GF-D8 (cell line): Measurements from ENCODE around the gene RWDD2A.
"Not testable (repeated sequence)": the region's sequence is repeated elsewhere in the genome, so short reads cannot be mapped to it uniquely, and the experiment has no call there.

Experiments
- DNase-seq: peaks from one replicate; lab custom pipeline; 2025; lab: John Stamatoyannopoulos, UW

The RWDD2A gene

DNA sequence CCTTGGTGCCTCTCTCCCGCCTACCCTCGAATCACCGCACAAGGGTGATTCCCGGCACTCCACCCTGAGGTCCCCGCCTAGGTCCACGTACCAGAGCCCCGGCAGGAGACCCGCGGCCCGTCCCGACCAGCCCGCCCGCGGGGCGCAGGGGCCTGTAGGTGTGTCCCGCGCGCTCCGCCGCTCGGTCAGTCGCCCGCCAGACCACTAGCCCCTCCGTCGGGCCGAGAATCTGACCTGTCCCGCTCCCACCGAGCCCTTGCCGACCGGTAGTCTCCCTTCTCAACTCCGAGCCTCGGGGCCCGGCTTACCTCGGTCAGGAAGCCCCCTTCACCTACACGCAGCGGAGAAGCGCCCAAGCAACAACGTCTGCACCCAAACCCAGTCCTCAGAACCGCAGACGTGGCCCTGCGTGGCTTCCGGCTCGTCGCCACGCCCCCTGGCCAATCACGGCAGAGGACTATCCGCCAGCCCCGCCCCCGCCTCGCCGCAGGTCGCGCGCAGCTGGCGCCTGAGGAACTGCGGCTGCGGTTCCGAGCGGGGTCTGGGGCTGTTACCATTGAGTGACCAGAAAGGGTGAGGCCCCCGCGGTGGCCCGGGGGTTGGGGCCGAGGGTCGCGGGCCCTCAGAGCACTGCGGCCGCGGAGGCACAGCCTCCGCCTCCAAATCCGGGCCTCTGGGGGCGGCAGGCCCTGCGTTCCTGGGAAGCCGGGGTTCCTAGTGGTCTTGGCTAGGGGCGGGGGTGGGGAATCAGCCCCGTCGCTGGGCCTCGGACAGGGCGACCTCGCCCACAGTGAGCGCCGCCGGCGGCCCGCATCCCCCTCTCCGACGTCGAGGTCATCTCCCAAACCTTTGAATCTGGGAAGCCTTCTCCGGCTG, at the start of gene RWDD2A, which contains the start of gene PGM3:
RWDD2A (plus strand) TSS at position 487 of the 876 bp plus-strand sequence. CDS start 1,095 bp downstream, outside the sequence.
PGM3 (minus strand) TSS at position 395 of the 876 bp plus-strand sequence. CDS start 2,253 bp downstream, outside the sequence.
- DNase-seq: peak; percentile 57

DNA sequence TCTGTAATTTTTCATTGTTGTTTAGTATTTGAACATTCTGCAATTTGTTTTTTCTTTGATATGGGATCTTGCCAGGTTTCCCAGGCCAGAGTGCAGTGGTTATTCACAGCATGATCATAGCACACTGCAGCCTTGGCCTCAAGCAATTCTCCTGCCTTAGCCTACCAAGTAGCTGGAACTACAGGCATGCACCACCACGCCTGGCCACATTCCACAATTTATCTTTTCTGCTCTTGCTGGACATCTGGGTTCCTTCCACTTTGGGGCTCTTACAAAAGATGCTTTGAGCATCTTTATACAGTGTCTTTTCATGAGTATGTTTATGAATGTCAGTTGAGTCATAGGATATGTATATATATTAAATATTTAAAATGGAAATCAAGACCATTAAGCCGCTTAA, 42.0 kb upstream of the RWDD2A start:
- no peak for DNase-seq

DNA sequence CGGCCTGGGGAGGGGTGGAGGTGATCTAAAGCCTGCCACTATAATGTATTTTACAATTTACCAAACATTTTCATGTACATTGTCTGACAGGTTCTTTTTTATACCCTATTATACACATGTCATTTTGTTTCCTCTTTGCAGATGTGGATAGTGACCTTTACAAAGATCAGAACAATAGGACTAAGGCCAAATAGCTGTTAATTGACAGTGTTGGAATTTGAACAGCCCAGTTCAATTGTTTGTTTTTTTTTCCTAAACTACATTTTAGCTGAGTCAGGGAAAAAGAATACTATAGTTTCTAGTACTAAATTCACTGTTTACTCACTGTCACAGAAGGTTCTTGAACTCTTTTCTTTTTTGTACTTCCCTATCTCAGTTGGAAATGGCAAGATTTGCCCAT, 40.2 kb upstream of the RWDD2A start:
- no peak for DNase-seq

DNA sequence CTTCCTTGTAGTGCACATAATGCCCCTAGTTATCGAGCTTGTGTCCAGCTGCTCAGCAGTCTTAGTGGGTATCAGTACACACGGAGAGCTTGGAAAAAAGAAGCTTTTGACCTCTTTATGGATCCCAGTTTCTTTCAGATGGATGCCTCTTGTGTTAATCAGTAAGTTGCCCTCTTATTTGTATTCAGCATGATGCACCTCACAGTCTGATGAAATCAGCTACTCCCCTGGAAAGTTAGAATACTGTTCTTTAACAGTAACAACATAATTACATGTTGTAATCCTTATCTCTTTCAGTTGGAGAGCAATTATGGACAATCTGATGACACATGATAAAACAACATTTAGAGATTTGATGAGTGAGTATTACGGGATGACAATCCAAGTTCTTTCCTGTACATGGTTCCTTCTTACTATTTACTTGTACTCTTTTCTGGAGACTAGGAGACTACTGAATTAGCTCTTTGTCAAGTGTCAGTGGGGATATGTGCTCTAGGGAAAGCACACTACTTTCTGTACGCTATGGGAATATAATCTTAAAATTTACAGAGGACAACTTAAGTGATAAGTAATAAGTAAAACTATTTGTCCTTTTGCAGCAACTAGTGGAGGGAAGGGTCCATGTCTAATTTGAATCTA, 39.2 kb upstream of the RWDD2A start:
- DNase-seq: no peak

DNA sequence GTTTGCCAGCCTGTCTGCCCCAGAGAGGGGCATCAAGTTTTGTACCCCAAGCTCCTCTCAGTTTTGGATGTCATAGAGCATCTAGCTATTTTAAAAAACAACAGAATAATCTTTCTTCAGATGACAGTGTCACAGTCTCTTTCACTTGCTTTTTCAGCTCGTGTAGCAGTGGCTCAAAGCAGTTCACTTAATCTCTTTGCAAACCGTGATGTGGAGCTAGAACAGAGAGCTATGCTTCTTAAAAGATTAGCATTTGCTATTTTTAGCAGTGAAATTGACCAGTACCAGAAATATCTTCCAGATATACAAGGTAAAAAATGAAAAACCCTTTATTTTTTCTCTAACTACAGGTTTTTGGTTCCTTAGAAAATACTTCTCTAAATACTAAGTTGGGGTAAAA, 37.4 kb upstream of the RWDD2A start:
- DNase-seq: no peak

DNA sequence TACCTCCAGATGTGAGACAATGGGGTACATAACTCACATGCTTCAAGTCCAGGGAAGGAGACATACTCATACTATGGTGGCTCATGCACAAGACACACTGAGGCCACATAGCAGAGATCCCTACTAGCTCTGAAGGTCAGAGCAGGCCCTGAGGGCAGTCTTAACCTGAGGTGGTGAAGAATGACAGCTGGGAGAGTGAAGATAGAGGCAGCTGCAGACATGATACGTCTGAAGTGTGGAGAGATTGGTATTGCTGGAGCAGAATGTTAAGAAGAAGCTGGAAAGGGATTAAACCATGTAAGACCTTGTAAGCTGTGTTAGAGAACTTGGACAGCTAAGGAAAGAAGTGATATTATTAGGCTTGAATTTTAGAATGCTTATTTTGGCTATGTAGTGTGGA, 33.0 kb upstream of the RWDD2A start:
- DNase-seq: no peak

DNA sequence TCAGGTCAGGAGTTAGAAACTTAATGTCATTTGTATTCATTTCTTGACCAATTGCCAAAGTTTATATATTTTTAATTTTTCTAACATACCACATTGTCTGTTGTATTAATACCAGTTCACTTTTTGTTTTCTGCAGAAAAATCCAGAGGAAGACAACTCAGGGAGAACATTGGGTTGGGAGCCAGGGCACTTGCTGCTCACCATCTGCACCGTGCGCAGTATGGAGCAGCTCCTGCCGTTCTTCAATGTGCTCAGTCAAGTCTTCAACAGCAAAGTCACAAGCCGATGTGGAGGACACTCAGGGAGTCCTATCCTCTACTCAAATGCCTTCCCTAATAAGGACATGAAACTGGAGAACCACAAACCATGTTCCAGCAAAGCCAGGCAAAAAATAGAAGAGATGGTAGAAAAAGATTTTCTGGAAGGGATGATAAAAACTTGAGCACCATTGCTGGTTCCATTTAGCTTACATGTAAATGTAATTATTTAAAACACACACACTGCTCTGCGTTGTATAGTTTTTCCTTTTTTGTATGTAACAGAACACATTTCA, 25.4 kb upstream of the RWDD2A start:
- no peak for DNase-seq

DNA sequence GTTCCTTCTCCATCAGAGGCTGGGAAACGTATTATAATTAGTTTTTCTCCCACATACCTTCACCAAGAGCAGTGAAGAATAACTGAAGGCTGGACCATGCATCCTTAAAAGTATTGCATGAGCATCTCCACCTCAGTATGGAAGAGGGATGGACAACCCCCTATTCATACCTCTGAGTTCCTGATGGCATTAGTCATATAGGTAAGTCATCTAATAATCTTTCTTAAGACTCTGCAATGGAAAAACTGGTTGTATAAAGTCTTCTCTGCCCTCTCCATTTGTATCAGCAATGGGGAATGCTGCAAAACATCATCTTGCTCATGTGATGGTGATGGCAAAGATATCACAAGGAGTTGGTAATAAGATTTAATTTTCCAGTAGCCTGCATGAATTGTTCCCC, 24.6 kb upstream of the RWDD2A start:
- no peak for DNase-seq

DNA sequence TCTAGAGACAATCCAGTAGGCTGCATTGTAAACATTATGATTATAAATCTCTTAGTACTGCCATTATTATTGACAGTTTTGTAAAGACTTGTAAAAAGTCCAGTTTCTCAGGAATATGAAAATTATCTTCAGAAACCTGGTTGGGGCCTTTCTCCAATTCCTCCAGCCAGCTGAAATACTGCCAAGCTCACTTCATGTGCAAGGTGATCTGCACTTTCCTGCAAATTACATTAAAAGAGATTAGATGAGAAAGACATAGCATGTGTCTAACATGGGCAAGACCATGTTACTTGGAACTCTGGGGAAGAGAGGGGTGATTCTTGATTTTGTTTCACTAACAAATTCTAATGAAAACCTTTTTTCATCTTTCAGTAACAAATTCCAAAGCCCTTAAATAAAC, 24.1 kb upstream of the RWDD2A start:
- no peak for DNase-seq

DNA sequence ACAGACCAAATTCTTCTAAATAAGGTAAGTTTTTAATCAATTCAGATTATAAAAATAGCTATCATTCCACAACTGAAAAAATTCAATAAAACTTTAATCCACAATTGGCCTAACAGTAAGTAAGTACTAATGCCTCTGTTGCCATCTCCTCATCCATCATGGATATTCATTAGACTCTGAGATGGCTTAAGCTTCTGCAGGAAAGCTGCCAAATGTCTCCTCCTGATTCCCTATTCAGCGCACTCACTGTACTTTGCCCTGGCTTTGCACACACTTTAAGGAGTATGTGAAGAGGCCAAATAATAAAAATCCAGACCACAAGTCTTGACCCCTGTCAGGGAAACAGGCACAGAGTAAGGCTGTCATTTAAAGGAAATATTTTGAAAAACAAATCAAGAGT, 23.6 kb upstream of the RWDD2A start:
- DNase-seq: no peak

DNA sequence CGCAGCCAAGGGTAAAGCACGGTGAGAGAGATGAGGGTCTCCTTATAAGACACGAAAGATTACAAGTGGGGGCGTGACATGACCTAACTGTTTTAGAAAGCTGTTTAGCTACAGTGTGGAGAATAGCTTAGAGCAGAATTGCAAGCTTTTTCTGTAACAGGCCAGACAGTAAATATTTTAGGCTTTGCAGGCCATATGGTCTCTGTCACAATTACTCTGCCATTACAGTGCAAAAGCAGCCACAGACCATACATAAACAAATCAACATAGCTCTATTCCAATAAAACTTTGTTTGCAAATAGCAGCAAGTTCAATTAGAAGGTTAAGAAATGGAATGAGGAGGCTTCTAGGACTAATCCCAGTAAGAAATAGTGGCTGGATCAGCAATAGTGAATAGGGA, 16.9 kb upstream of the RWDD2A start:
- no peak for DNase-seq

DNA sequence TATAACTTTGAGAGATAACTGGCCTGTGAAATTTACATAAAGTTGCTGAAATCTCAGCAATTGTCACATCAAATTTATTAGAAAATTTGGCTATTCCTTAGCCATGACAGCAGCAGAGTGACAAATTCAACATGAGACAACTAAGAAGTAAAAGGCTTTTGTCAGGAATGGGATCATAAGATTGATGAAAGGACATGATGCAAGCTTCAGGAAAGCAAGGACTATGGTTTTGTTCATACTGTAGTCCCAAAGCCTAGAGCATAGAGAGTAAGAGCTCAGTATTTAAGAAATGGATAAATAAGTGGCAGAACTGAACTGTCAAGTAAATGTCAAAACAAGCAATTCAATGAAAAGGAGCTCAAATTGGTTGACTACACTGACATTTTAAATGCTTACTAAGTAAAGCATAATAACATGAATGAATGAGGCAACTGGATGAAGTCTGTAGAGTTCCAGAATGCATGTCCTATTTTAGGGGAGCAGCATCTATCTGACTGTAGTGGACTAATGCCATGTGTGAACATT, 12.7 kb upstream of the RWDD2A start:
- no peak for DNase-seq

DNA sequence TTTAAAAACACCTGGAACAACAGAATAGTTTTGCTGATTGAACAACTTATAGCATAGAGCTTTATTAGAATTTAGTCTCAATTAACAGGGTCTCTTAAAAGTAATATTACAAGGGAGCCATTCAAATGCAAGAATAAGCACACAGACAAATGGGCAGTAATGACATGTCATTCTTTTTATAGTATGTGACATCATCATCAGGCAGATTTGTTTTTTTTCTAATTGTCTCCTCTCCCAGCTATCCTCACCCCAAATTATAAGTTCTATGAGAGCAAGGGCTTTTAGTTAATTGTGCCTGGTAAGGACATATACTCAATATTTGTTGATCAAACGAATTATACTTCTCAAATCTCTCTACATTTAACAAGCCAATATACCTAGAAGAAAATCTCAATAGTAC, 11.0 kb upstream of the RWDD2A start:
- no peak for DNase-seq

DNA sequence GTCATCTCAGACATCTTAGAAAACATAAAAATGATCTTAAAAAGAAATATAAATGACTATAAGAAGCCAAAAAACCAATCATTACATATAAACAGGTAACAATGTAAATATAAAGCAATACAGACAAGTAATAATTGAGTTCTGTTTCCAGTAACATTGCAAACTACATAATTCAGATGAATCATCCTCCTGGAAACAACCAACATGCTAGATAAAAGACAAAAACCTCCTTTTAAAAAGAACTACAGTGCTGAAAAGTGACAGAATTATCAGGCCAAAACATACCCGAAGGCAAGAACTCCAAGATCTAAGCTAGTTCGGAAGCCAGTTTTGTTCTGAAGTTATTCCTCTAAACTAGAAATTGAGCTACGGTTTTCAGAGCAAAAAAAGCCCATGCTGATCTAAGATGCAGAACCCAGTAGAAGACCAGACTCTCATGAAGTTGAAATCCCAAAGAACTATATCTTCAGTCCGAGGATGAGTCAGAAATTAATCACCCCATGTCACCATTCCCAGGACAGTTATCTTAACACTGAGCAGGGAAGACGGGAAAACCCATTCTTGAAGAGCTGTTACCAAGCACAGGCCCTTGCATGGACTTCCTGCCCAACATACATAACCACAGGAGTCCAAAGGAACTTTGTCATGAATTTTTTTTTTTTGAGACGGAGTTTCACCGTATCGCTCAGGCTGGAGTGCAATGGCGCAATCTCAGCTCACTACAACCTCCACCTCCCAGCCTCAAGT, 9.9 kb upstream of the RWDD2A start:
- DNase-seq: no peak

DNA sequence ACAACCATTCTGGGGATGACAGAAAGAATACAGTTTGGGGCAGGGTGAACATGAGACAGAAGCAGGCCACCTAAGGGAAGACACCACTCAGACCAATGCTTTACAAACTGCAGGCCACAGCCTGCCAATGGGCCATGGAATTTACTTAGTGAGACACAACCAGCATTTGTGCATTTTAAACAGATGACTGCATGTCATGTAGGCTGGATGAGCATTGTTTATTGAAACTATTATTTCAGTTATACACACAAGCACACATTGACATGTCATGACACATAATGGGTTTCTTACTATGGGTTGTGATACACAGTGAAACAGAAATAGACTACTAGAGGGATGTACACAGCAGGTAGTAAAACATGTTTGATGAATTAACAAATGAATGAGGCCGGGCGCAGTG, 8.1 kb upstream of the RWDD2A start:
- DNase-seq: no peak

DNA sequence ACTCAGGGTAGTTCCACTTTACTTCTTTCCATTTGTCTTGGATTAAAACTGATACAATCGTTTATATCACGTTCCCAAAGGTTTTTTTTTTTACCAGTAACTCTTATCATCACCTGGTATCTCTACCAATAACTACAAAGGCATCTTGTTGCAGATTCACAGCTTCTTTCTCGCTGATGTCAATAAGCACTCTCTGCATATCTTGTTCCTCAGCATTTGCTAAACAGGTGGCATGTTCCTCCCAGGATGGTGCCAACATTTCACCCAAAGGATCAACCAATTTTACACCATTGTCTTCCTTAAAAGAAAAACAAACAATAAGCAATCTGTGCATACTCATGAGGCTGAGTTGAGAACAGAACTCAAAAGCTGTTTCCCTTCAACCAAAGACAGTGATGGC, 4.7 kb upstream of the RWDD2A start:
- DNase-seq: no peak

DNA sequence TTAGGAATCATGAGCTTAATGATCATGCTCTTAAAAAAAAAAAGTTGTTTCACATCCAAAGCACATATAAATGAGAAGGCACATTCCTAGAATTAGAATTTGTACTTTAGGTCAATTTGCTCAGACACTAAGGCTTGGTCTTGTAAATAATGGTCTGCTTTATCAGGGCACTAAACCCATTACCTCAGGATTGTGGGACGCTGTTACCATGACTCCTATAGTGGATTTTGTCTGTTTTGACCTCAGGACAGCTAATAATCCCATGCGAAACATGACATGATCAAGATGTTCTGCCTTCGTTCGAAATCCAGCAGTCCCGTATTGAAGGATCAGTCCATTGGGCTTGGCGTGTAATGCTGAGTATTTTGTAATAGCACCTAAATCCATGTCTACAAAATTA, 2.5 kb upstream of the RWDD2A start:
- no peak for DNase-seq

DNA sequence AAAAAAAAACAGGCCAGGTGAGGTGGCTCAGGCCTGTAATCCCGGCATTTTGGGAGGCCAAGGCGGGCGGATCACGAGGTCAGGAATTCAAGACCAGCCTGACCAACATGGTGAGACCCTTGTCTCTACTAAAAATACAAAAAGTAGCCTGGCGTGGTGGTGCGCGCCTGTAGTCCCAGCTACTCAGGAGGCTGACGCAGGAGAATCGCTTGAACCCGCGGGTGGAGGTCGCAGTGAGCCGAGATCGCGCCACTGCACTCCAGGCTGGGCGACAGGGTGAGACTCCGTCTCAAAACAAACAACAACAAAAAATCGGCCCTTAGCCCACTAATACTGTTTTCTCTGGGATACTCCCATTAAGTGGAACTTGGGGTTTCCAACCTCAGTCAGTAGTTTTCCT, 1.2 kb upstream of the RWDD2A start:
- DNase-seq: not testable (repeated sequence)

DNA sequence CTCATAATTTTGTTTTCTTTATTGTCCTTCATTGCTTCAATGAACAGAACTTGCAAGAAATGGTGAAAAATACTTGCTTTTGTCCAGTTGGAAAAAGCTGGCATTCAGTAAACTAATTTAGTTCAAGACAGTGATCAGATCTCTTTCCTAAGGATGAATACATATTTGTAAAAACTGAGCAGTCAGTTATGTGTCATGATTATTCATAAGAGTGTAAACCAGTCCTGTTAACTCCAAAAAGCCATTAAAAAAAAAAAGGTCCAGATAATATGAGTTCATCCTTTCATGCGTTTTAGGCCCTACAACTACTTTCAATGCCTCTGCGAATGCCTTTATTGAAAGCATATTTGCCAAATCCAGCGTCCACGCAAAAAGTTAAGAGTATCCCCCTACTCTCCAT, 701 bp upstream of the RWDD2A start:
- no peak for DNase-seq

DNA sequence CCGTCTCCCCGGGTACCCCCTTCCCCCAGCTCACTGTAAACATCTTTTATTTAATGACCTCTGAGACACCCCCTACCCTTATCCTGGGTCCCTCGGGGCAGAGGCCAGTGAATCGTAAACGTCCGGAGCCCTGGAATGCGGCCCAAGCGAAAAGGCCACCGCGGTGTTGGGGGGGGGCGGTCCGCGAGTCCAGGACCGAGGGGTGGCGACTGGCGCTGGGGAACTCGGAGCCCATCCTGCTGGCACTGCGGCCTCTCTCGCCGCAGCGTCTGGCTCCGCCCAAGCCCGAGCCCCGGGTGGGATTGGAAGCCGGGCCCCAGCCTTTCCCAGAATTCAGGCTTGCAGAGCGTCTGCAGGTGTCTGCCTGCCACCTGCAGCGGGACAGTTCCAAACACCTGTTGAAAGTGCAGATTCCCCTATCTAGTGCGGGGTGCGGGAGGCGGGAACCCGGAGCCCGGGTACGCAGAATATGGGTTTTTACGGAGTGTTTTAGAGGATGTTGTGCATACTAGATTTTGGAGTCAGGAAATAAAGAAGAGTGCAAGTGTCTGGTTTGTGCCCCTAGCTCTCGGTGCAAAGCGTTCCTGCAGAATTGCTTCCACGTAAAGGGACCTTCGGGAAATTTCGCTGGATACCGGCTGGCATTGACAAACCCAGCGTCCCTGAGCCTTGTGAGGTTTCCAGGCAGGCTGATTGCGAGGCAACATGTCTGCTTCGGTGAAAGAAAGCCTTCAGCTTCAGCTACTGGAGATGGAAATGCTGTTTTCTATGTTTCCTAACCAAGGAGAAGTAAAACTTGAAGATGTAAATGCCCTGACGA, 800 bp downstream of the RWDD2A start:
- DNase-seq: no peak

DNA sequence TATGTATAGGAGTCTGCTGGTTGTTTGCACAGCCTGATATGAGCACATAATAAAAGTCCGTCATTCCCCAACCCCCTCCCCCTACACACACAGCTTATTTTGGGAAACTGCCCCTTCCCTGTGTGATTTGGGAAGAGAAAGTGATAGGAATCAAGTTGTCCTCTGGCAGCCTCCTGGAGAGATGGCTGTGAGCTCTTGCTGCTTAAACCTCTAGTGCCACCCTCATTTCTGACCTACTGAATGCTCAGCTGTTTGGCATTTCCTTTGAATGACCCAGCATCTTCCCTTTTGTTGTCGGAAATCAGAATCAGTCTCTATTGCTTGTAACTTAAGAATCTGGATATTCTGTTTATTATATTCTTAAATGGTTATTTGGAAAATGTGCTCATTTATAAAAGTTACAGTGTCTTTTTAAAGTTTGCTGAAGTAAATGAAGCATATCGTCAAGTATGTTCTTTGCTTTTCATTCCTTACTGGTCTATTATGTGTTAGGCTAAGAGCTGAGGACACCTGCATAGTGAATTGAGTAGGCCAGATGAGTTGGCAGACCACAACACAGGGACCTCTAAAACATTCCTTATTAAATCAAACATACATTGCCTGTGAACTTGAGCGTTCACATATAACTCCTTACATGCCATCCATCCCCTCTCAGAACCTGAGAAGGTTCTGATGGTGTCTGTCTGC, 5.5 kb downstream of the RWDD2A start:
- no peak for DNase-seq
